Fibroblast of lung (primary cell): ENCODE results near the gene ZBTB40.

Experiments used
- CTCF ChIP-seq, 2 donors: IDR thresholded peaks in 1 of 2; conservative IDR thresholded peaks in 1 of 2; 1 replicate in 1 of 2; 2 replicates in 1 of 2; pipeline ENCODE4 v1.5.1; 2011 to 2012; ENCODE audit warnings: low read length in 2 of 2, control low read depth in 1 of 2, inconsistent platforms in 1 of 2, low read depth in 1 of 2, mild to moderate bottlenecking in 1 of 2
- EZH2 ChIP-seq: IDR thresholded peaks from 2 replicates; pipeline ENCODE4 v1.5.1; 2012; ENCODE audit warnings: low read length, control low read depth, mild to moderate bottlenecking; ENCODE audit errors: missing control alignments

GRCh38 chr1:22535399-22535798 is 83.7 kb downstream of the ZBTB40 start:
- TF ChIP-seq CTCF (conservative IDR thresholded peaks at IDR 0.05 in 1 of 2, IDR thresholded peaks at IDR 0.05 in 1 of 2; ENCODE audit: low read depth in 1 of 2, low read length in 2 of 2) (no peak), EZH2 (no peak)
